Suprapubic skin (tissue), 4 donors: Measurements from ENCODE around the gene OLFML2A.

Source experiments
- CTCF ChIP-seq, 2 donors: fragments of 200-600 bp in 1 of 2; fragments of 450-650 bp in 1 of 2; sonication (generic) in 1 of 2; IDR thresholded peaks; one replicate each; pipeline ENCODE4 v1.5.1; 2016 to 2019; ENCODE audit warnings: antibody characterized with exemption in 2 of 2, mild to moderate bottlenecking in 1 of 2, moderate library complexity in 1 of 2
- POLR2A ChIP-seq, 2 donors: fragments of 450-650 bp; IDR thresholded peaks; one replicate each; pipeline ENCODE4 v1.6.1; 2017; ENCODE audit warnings: antibody characterized with exemption in 2 of 2, mild to moderate bottlenecking in 2 of 2, moderate library complexity in 2 of 2
- POLR2AphosphoS5 ChIP-seq, 3 donors: sonication (generic); formaldehyde crosslinking; IDR thresholded peaks; one replicate each; pipeline ENCODE4 v1.6.1; 2017; ENCODE audit warnings: antibody characterized with exemption in 3 of 3

- no peak for TF ChIP-seq CTCF (IDR thresholded peaks at IDR 0.05)
- no peak for TF ChIP-seq POLR2AphosphoS5 (IDR thresholded peaks at IDR 0.05)
- TF ChIP-seq POLR2A (IDR thresholded peaks at IDR 0.05), result no peak
Observed at GRCh38 chr9:124743686-124744348, 33.1 kb upstream of the OLFML2A start.
